HepG2 (cell line): ENCODE results near the gene PCTP. TPM values are rescaled to one million over a fixed set of nuclear protein-coding genes. Genes with fewer than 3 reads are reported as not detected.

Experiments
- ARID2 ChIP-seq: sonication (generic); formaldehyde crosslinking; IDR thresholded peaks from 2 replicates; pipeline ENCODE4 v1.8.1; 2022; ENCODE audit warnings: mild to moderate bottlenecking, missing genetic modification reagents, borderline replicate concordance
- CEBPG ChIP-seq: IDR thresholded peaks from 2 replicates; pipeline ENCODE4 v1.6.1; 2016
- JUND ChIP-seq: sonication (generic); formaldehyde crosslinking; IDR thresholded peaks from 2 replicates; pipeline ENCODE4 v1.8.0; 2022; ENCODE audit warnings: mild to moderate bottlenecking, missing genetic modification reagents
- KLF13 ChIP-seq: sonication (generic); formaldehyde crosslinking; IDR thresholded peaks from 2 replicates; pipeline ENCODE4 v1.4.0; 2020; ENCODE audit warnings: mild to moderate bottlenecking, missing genetic modification reagents
- LBX2 ChIP-seq: sonication (generic); formaldehyde crosslinking; IDR thresholded peaks from 2 replicates; pipeline ENCODE4 v1.5.0; 2020; ENCODE audit warnings: missing genetic modification reagents, mild to moderate bottlenecking, borderline replicate concordance
- MTF1 ChIP-seq: sonication (generic); formaldehyde crosslinking; IDR thresholded peaks from 2 replicates; pipeline ENCODE4 v1.5.0; 2020; ENCODE audit warnings: missing genetic modification reagents
- PRDM4 ChIP-seq: sonication (generic); formaldehyde crosslinking; IDR thresholded peaks from 2 replicates; pipeline ENCODE4 v1.9.0; 2021; ENCODE audit warnings: missing genetic modification reagents, borderline replicate concordance
- RFX3 ChIP-seq: IDR thresholded peaks from 2 replicates; pipeline ENCODE4 v1.6.1; 2016; ENCODE audit warnings: missing biosample characterization, missing genetic modification reagents
- SNRNP70 ChIP-seq: fragments of 200-400 bp; formaldehyde crosslinking; IDR thresholded peaks from 2 replicates; pipeline ENCODE4 v1.6.1; 2017; ENCODE audit warnings: mild to moderate bottlenecking, low read depth, low read length, moderate library complexity
- SUZ12 ChIP-seq: fragments of 150-350 bp; IDR thresholded peaks from 2 replicates; pipeline ENCODE4 v1.6.1; 2014; ENCODE audit warnings: low read depth, low read length
- TGIF2 ChIP-seq: IDR thresholded peaks from 2 replicates; pipeline ENCODE4 v1.6.1; 2016; ENCODE audit warnings: control low read depth, missing compliant biosample characterization
- TRIM22 ChIP-seq: fragments of 450-650 bp; IDR thresholded peaks from 2 replicates; pipeline ENCODE4 v1.6.1; 2017
- ZBTB39 ChIP-seq: sonication (generic); formaldehyde crosslinking; IDR thresholded peaks from 2 replicates; pipeline ENCODE4 v1.5.0; 2020; ENCODE audit warnings: missing genetic modification reagents
- ZC3H4 ChIP-seq: sonication (generic); formaldehyde crosslinking; IDR thresholded peaks from 2 replicates; pipeline ENCODE4 v1.4.0; 2020; ENCODE audit warnings: missing genetic modification reagents, borderline replicate concordance
- ZNF180 ChIP-seq: sonication (generic); formaldehyde crosslinking; IDR thresholded peaks from 2 replicates; pipeline ENCODE4 v1.4.0; 2020; ENCODE audit warnings: low read depth, missing genetic modification reagents, borderline replicate concordance
- ZNF460 ChIP-seq: sonication (generic); formaldehyde crosslinking; IDR thresholded peaks from 2 replicates; pipeline ENCODE4 v1.5.1; 2020; ENCODE audit warnings: missing genetic modification reagents, mild to moderate bottlenecking, borderline replicate concordance
- ZNF576 ChIP-seq: sonication (generic); formaldehyde crosslinking; IDR thresholded peaks from 2 replicates; pipeline ENCODE4 v1.4.0; 2020; ENCODE audit warnings: mild to moderate bottlenecking, missing genetic modification reagents
- ZNF770 ChIP-seq: sonication (generic); formaldehyde crosslinking; IDR thresholded peaks from 2 replicates; pipeline ENCODE4 v1.5.0; 2020; ENCODE audit warnings: mild to moderate bottlenecking, missing genetic modification reagents
- ZNF790 ChIP-seq: sonication (generic); formaldehyde crosslinking; IDR thresholded peaks from 2 replicates; pipeline ENCODE4 v1.8.0; 2022; ENCODE audit warnings: missing genetic modification reagents, mild to moderate bottlenecking, borderline replicate concordance
- ZSCAN20 ChIP-seq: sonication (generic); formaldehyde crosslinking; IDR thresholded peaks from 2 replicates; pipeline ENCODE4 v1.4.0; 2020; ENCODE audit warnings: missing genetic modification reagents, mild to moderate bottlenecking, borderline replicate concordance
- polyA plus RNA-seq, 8 experiments: library from polyadenylated mRNA; depleted of rRNA in 3 of 8; stranded (reverse) in 7 of 8; unstranded in 1 of 8; fragments of >200 nt; fragmentation: Illumina TruSeq in 4 of 8; extraction: Trizol in 4 of 8; gene quantifications; 2 replicates each; pipeline versions ENCODE4 v1.2.1 to v1.2.3, GENCODE V29; 2011 to 2016; ENCODE audit warnings: low read depth in 4 of 8, missing spikeins in 1 of 8, mixed read lengths in 1 of 8; ENCODE audit not compliant: insufficient read depth in 1 of 8
- total RNA-seq, 5 experiments: library from RNA; depleted of rRNA; stranded (reverse); fragments of >200 nt; fragmentation: Illumina TruSeq; extraction: Trizol; gene quantifications; 2 replicates each; pipeline ENCODE4 v1.2.3, GENCODE V29; 2016; ENCODE audit warnings: low read depth in 1 of 5

PCTP gene
- total and polyA plus RNA-seq, 2 of the 13 experiments (the other 11 are each of a cell fraction or from before 2014, with no cell fraction given), result 37.1 to 50.7 TPM

GRCh38 chr17:55750750-55751657, at the start of gene PCTP (continued):
- TF ChIP-seq ZNF790 (CRISPR knock-in tag) (peak; percentile 73; the same call in 1 of the 2 replicates), ZNF180 (CRISPR knock-in tag) (peak; percentile 14; the same call in 1 of the 2 replicates), RFX3 (CRISPR knock-in tag) (no peak; the same call in 1 of the 2 replicates), ZNF770 (peak; percentile 83), SUZ12 (no peak), MTF1 (CRISPR knock-in tag) (no peak), PRDM4 (CRISPR knock-in tag) (0 out of 2 replicates have a peak, but pooled peaks have one; percentile 67), ZBTB39 (CRISPR knock-in tag) (no peak; the same call in 1 of the 2 replicates), ZNF460 (CRISPR knock-in tag) (peak; percentile 82; the same call in 1 of the 2 replicates), ZC3H4 (CRISPR knock-in tag) (no peak), TGIF2 (CRISPR knock-in tag) (peak; percentile 71), LBX2 (CRISPR knock-in tag) (peak; percentile 78; the same call in 1 of the 2 replicates), ARID2 (CRISPR knock-in tag) (no peak), CEBPG (CRISPR knock-in tag) (peak; percentile 25; the same call in 1 of the 2 replicates), SNRNP70 (no peak), JUND (CRISPR knock-in tag) (no peak; the same call in 1 of the 2 replicates), ZSCAN20 (no peak; the same call in 1 of the 2 replicates), ZNF576 (CRISPR knock-in tag) (no peak), KLF13 (CRISPR knock-in tag) (peak; percentile 90; the same call in 1 of the 2 replicates), TRIM22 (no peak)
